ENCODE results near the gene USP36. TPM values are rescaled to one million over a fixed set of nuclear protein-coding genes. Genes with fewer than 3 reads are reported as not detected.
A peak's percentile ranks its signal among the peaks of the same experiment; 100 is the strongest.

USP36 gene
- total RNA-seq, 3 donors from 2014 or later, result 50.2 to 58.8 (median 55.4) TPM

- H3K36me3 ChIP-seq, result peaks cover 6% of the 10 kb centered on the region
- H3K9me3 ChIP-seq, result no peaks in the 10 kb centered on the region
- H3K27ac ChIP-seq, result peak overlapping the region; percentile 45 to 85
- intact Hi-C loops (cut with DNase I; ENCODE audit: low total_unique reads), result loop anchor here (5.0 kb wide), 1 partner anchor 212 kb away; no protein-coding TSS in a partner anchor
- no peak overlapping the region for H3K4me3 ChIP-seq
- no peaks in the 10 kb centered on the region for H3K27me3 ChIP-seq
- no peaks in the 10 kb centered on the region for H3K4me1 ChIP-seq
- TF ChIP-seq POLR2AphosphoS5 (IDR thresholded peaks at IDR 0.05) (no peak), CTCF (IDR thresholded peaks at IDR 0.05) (no peak), POLR2A (IDR thresholded peaks at IDR 0.05) (no peak)
- no peak for DNase-seq (ENCODE audit: low spot score in 2 of 2)
Observed at GRCh38 chr17:78804777-78805176, 35.8 kb downstream of the USP36 start.

- intact Hi-C loops (cut with DNase I; ENCODE audit: low total_unique reads), result no loop called here
- Histone ChIP-seq H3K4me3 (no peak overlapping the region), H3K27ac (peak overlapping the region in 1 of 2 donors; percentile 63), H3K27me3 (no peaks in the 10 kb centered on the region), H3K9me3 (no peaks in the 10 kb centered on the region), H3K36me3 (peaks cover 6% of the 10 kb centered on the region), H3K4me1 (no peaks in the 10 kb centered on the region)
- TF ChIP-seq CTCF (IDR thresholded peaks at IDR 0.05), result no peak
- TF ChIP-seq POLR2A (IDR thresholded peaks at IDR 0.05), result no peak
- TF ChIP-seq POLR2AphosphoS5 (IDR thresholded peaks at IDR 0.05), result no peak
- DNase-seq (ENCODE audit: low spot score in 2 of 2), result no peak
Observed at GRCh38 chr17:78803186-78803845, 37.3 kb downstream of the USP36 start.

- no peak for DNase-seq (ENCODE audit: low spot score in 2 of 2)
- no peak overlapping the region for H3K4me3 ChIP-seq
- intact Hi-C loops (cut with DNase I; ENCODE audit: low total_unique reads), result no loop called here
- peaks cover 6% of the 10 kb centered on the region for H3K36me3 ChIP-seq
- no peak for TF ChIP-seq POLR2A (IDR thresholded peaks at IDR 0.05)
- no peak for TF ChIP-seq POLR2AphosphoS5 (IDR thresholded peaks at IDR 0.05)
- TF ChIP-seq CTCF (IDR thresholded peaks at IDR 0.05), result no peak
- no peak overlapping the region for H3K27ac ChIP-seq
- H3K9me3 ChIP-seq, result no peaks in the 10 kb centered on the region
- no peaks in the 10 kb centered on the region for H3K4me1 ChIP-seq
- no peaks in the 10 kb centered on the region for H3K27me3 ChIP-seq
Observed at GRCh38 chr17:78802459-78802858, 38.2 kb downstream of the USP36 start.

GRCh38 chr17:78802008-78802407 lies 38.6 kb downstream of the USP36 start:
- H3K9me3 ChIP-seq, result no peaks in the 10 kb centered on the region
- H3K27ac ChIP-seq, result no peak overlapping the region
- H3K4me3 ChIP-seq, result no peak overlapping the region
- no peak for DNase-seq (ENCODE audit: low spot score in 2 of 2)
- H3K4me1 ChIP-seq, result no peaks in the 10 kb centered on the region
- intact Hi-C loops (cut with DNase I; ENCODE audit: low total_unique reads), result no loop called here
- no peaks in the 10 kb centered on the region for H3K27me3 ChIP-seq
- peaks cover 4% of the 10 kb centered on the region for H3K36me3 ChIP-seq
- TF ChIP-seq CTCF (IDR thresholded peaks at IDR 0.05), result no peak
- TF ChIP-seq POLR2A (IDR thresholded peaks at IDR 0.05), result no peak
- no peak for TF ChIP-seq POLR2AphosphoS5 (IDR thresholded peaks at IDR 0.05)

GRCh38 chr17:78800132-78800931 lies 40.3 kb downstream of the USP36 start:
- DNase-seq (ENCODE audit: low spot score in 2 of 2), result no peak
- intact Hi-C loops (cut with DNase I; ENCODE audit: low total_unique reads), result no loop called here
- Histone ChIP-seq H3K4me3 (no peak overlapping the region), H3K36me3 (no peaks in the 10 kb centered on the region), H3K9me3 (no peaks in the 10 kb centered on the region), H3K27ac (peak overlapping the region in 1 of 2 donors; percentile 38), H3K4me1 (no peaks in the 10 kb centered on the region), H3K27me3 (no peaks in the 10 kb centered on the region)
- TF ChIP-seq POLR2A (IDR thresholded peaks at IDR 0.05), result no peak
- no peak for TF ChIP-seq CTCF (IDR thresholded peaks at IDR 0.05)
- no peak for TF ChIP-seq POLR2AphosphoS5 (IDR thresholded peaks at IDR 0.05)

All from breast epithelium (tissue), 4 donors.